Prostate gland (tissue), 2 donors: ENCODE results near the gene STPG3.
"Not testable (repeated sequence)": the region's sequence is repeated elsewhere in the genome, so short reads cannot be mapped to it uniquely, and the experiment has no call there.

Experiments
- POLR2A ChIP-seq: fragments of 450-650 bp; IDR thresholded peaks from one replicate; pipeline ENCODE4 v1.6.1; 2016; ENCODE audit warnings: antibody characterized with exemption, mild to moderate bottlenecking
- TF ChIP-seq, protein P1 (sequence below), 4 experiments: fragments of 200-600 bp in 2 of 4; fragments of 450-650 bp in 2 of 4; sonication (generic) in 2 of 4; IDR thresholded peaks; 1 replicate in 3 of 4; 2 replicates in 1 of 4; pipeline ENCODE4 v1.5.1; 2016 to 2019; ENCODE audit warnings: antibody characterized with exemption in 4 of 4, mild to moderate bottlenecking in 2 of 4, moderate library complexity in 2 of 4

DNA sequence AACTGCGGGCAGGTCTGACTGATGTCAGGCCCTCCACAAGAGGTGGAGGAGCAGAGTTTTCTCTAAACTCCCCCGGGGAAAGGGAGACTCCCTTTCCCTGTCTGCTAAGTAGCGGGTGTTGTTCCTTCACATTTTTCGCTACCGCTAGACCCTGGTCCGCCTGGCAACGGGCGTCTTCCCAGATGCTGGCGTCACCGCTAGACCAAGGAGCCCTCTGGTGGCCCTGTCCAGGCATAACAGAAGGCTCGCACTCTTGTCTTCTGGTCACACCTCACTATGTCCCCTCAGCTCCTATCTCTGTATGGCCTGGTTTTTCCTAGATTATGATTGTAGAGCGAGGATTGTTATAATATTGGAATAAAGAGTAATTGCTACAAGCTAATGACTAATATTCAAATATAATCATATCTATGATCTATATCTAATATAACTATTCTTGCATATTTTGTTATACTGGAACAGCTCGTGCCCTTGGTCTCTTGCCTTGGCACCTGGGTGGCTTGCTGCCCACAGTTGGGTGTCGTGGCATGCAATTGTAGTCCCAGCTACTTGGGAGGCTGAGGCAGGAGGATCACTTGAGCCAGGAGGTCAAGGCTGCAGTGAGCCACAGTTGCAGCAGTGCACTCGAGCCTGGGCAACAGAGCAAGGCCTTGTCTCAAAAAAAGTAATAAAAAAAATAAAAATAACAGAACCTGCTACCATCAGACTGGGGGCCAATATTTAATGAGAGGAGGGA, 11.3 kb downstream of the STPG3 start:
- TF ChIP-seq, protein P1, sequence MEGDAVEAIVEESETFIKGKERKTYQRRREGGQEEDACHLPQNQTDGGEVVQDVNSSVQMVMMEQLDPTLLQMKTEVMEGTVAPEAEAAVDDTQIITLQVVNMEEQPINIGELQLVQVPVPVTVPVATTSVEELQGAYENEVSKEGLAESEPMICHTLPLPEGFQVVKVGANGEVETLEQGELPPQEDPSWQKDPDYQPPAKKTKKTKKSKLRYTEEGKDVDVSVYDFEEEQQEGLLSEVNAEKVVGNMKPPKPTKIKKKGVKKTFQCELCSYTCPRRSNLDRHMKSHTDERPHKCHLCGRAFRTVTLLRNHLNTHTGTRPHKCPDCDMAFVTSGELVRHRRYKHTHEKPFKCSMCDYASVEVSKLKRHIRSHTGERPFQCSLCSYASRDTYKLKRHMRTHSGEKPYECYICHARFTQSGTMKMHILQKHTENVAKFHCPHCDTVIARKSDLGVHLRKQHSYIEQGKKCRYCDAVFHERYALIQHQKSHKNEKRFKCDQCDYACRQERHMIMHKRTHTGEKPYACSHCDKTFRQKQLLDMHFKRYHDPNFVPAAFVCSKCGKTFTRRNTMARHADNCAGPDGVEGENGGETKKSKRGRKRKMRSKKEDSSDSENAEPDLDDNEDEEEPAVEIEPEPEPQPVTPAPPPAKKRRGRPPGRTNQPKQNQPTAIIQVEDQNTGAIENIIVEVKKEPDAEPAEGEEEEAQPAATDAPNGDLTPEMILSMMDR (IDR thresholded peaks at IDR 0.05) = peak in 2 of 4 experiments; percentile 40 to 50
- TF ChIP-seq POLR2A = not testable (repeated sequence)
